Measurements from ENCODE around the gene NBAS. TPM values are rescaled to one million over a fixed set of nuclear protein-coding genes. Genes with fewer than 3 reads are reported as not detected.
A peak's percentile ranks its signal among the peaks of the same experiment; 100 is the strongest.

The NBAS gene
- polyA plus RNA-seq, 1 of the 3 experiments (the other 2 are of a cell fraction) = 12.0 TPM

DNA sequence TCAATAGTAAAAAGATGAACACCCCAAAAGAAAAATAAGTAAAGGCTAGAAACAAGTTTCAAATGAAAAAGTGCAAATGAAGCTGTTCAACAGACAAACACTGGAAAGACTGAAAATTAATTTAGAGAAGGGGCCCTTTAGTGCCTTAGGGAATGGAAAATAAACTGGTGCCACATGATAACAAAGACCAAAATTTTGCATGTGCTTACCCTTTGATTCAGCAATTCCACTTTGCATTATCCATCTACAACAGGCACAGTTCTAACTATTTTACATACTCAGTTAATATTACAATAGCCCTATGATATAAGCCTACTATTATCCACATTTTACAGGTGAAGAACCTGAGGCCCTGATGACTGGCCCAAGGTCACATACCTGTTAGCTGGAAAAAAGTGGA is 183.9 kb downstream of the NBAS start:
- Histone ChIP-seq H3F3A (replicated peaks; ENCODE audit: insufficient read depth) (no peaks in the 10 kb centered on the region), H3K4me3 (ENCODE audit: low read depth in 2 of 2, low read length in 1 of 2) (no peak overlapping the region), H3K79me2 (ENCODE audit: insufficient read depth) (no peaks in the 10 kb centered on the region), H2AFZ (ENCODE audit: low read depth) (no peak overlapping the region), H3K4me2 (no peak overlapping the region), H3K27me3 (ENCODE audit: insufficient read depth) (no peaks in the 10 kb centered on the region), H3K4me1 (ENCODE audit: control insufficient read depth in 1 of 2, insufficient read depth in 2 of 2, low read depth in 1 of 2, low read length in 1 of 2) (peaks cover 0 to 7% of the 10 kb centered on the region in 2 experiments; a peak in 2 of 4 replicates), H3K36me3 (replicated peaks in 1 of 2; ENCODE audit: control insufficient read depth in 1 of 2, insufficient read depth in 2 of 2, low read length in 1 of 2) (peaks cover 40 to 45% of the 10 kb centered on the region in 2 experiments), H3K9ac (no peak overlapping the region), H4K20me1 (ENCODE audit: insufficient read depth) (no peaks in the 10 kb centered on the region), H3K9me3 (no peaks in the 10 kb centered on the region), H3K9me2 (no peaks in the 10 kb centered on the region), H3K27ac (ENCODE audit: low read depth in 2 of 2, low read length in 1 of 2) (no peak overlapping the region)
- DNase-seq = no peak
- CTCF ChIA-PET = interaction anchor here (0.7 to 1.9 kb wide), 3 partner anchors 199 to 302 kb away, joined by 3 to 6 read pairs (median 3); no protein-coding TSS in a partner anchor
- TF ChIP-seq YY1 (IDR thresholded peaks at IDR 0.05; ENCODE audit: low read depth) (no peak), SIN3A (IDR thresholded peaks at IDR 0.05; ENCODE audit: borderline replicate concordance, low read depth, low read length) (no peak), NRF1 (IDR thresholded peaks at IDR 0.05; ENCODE audit: low read depth, low read length) (no peak), EP300 (IDR thresholded peaks at IDR 0.05; ENCODE audit: borderline replicate concordance in 1 of 2, low read depth in 1 of 2, low read length in 1 of 2) (0 out of 4 replicates have a peak, but pooled peaks of 1 of the 2 experiments have one; percentile 15), RXRA (IDR thresholded peaks at IDR 0.05; ENCODE audit: borderline replicate concordance, low read depth) (no peak), MEF2A (IDR thresholded peaks at IDR 0.05; ENCODE audit: borderline replicate concordance, low read depth) (no peak)
- TF ChIP-seq, protein P1, sequence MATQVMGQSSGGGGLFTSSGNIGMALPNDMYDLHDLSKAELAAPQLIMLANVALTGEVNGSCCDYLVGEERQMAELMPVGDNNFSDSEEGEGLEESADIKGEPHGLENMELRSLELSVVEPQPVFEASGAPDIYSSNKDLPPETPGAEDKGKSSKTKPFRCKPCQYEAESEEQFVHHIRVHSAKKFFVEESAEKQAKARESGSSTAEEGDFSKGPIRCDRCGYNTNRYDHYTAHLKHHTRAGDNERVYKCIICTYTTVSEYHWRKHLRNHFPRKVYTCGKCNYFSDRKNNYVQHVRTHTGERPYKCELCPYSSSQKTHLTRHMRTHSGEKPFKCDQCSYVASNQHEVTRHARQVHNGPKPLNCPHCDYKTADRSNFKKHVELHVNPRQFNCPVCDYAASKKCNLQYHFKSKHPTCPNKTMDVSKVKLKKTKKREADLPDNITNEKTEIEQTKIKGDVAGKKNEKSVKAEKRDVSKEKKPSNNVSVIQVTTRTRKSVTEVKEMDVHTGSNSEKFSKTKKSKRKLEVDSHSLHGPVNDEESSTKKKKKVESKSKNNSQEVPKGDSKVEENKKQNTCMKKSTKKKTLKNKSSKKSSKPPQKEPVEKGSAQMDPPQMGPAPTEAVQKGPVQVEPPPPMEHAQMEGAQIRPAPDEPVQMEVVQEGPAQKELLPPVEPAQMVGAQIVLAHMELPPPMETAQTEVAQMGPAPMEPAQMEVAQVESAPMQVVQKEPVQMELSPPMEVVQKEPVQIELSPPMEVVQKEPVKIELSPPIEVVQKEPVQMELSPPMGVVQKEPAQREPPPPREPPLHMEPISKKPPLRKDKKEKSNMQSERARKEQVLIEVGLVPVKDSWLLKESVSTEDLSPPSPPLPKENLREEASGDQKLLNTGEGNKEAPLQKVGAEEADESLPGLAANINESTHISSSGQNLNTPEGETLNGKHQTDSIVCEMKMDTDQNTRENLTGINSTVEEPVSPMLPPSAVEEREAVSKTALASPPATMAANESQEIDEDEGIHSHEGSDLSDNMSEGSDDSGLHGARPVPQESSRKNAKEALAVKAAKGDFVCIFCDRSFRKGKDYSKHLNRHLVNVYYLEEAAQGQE (IDR thresholded peaks at IDR 0.05; ENCODE audit: low read depth, low read length) = no peak
- POLR2A ChIA-PET = no interaction called here

DNA sequence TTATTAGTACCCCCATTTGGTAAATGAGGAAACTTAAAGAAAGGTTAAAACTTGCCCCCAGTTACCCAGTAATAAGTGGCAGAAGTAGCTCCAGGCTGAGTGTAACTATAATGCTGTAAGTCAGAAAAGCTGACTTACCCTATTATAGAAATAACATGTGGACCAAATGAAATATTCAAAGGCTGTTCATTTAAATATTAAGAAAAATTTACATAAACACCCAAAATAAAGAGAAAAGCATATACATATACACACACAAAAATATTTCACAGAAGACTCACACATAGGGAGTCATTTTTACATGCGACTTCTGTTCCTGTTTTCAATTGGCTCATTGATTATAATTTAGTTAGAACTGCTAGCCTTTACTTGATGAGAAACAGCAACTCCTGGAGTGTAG is 189.1 kb downstream of the NBAS start:
- no peak overlapping the region for H3K4me2 ChIP-seq
- H2AFZ ChIP-seq (ENCODE audit: low read depth) = no peak overlapping the region
- H3K4me3 ChIP-seq (ENCODE audit: low read depth in 2 of 2, low read length in 1 of 2) = no peak overlapping the region
- H3K27me3 ChIP-seq (ENCODE audit: insufficient read depth) = no peaks in the 10 kb centered on the region
- H3K9me2 ChIP-seq = no peaks in the 10 kb centered on the region
- H3F3A ChIP-seq (replicated peaks; ENCODE audit: insufficient read depth) = no peaks in the 10 kb centered on the region
- no peak overlapping the region for H3K9ac ChIP-seq
- 89% methylated on average over 1 of the region's 1 CpG for WGBS (ENCODE audit: low lambda C conversion rate)
- CTCF ChIA-PET = no interaction called here
- POLR2A ChIA-PET = no interaction called here
- H3K27ac ChIP-seq (ENCODE audit: low read depth in 2 of 2, low read length in 1 of 2) = no peak overlapping the region
- H4K20me1 ChIP-seq (ENCODE audit: insufficient read depth) = no peaks in the 10 kb centered on the region
- H3K36me3 ChIP-seq (replicated peaks in 1 of 2; ENCODE audit: control insufficient read depth in 1 of 2, insufficient read depth in 2 of 2, low read length in 1 of 2) = peaks cover 23 to 25% of the 10 kb centered on the region in 2 experiments
- peaks cover 0 to 2% of the 10 kb centered on the region in 2 experiments; a peak in 1 of 4 replicates for H3K4me1 ChIP-seq (ENCODE audit: control insufficient read depth in 1 of 2, insufficient read depth in 2 of 2, low read depth in 1 of 2, low read length in 1 of 2)
- TF ChIP-seq POLR2AphosphoS5 (IDR thresholded peaks at IDR 0.05; ENCODE audit: low read depth, low read length) (no peak), FOXM1 (IDR thresholded peaks at IDR 0.05; ENCODE audit: low read depth) (no peak), RAD21 (IDR thresholded peaks at IDR 0.05; ENCODE audit: low read length) (no peak), GABPA (IDR thresholded peaks at IDR 0.05; ENCODE audit: low read depth) (no peak)
- TF ChIP-seq, protein P2, sequence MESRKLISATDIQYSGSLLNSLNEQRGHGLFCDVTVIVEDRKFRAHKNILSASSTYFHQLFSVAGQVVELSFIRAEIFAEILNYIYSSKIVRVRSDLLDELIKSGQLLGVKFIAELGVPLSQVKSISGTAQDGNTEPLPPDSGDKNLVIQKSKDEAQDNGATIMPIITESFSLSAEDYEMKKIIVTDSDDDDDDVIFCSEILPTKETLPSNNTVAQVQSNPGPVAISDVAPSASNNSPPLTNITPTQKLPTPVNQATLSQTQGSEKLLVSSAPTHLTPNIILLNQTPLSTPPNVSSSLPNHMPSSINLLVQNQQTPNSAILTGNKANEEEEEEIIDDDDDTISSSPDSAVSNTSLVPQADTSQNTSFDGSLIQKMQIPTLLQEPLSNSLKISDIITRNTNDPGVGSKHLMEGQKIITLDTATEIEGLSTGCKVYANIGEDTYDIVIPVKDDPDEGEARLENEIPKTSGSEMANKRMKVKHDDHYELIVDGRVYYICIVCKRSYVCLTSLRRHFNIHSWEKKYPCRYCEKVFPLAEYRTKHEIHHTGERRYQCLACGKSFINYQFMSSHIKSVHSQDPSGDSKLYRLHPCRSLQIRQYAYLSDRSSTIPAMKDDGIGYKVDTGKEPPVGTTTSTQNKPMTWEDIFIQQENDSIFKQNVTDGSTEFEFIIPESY (IDR thresholded peaks at IDR 0.05; ENCODE audit: borderline replicate concordance, low read depth) = no peak
- H3K9me3 ChIP-seq = no peaks in the 10 kb centered on the region
- no peak for DNase-seq
- no peaks in the 10 kb centered on the region for H3K79me2 ChIP-seq (ENCODE audit: insufficient read depth)

Measured in SK-N-SH (cell line).